OCI-LY3 (cell line): Measurements from ENCODE around the gene CATSPER3.

ENCODE experiments used
- H2AFZ ChIP-seq: fragments of 200-600, 300-600 bp; shearing (Covaris generic); 2 replicates; pipeline ENCODE4 v1.6.0; 2014; ENCODE audit warnings: antibody characterized with exemption, low read depth, low read length
- H3K27ac ChIP-seq: fragments of 200-600, 300-600 bp; sonication (generic); 2 replicates; pipeline ENCODE4 v1.5.1; 2014; ENCODE audit warnings: mild to moderate bottlenecking, low read length, moderate library complexity, mixed read lengths
- H3K27me3 ChIP-seq: fragments of 200-600, 300-600 bp; sonication (generic); 2 replicates; pipeline ENCODE4 v1.6.1; 2014; ENCODE audit warnings: low read depth, low read length, mixed read lengths
- H3K36me3 ChIP-seq: fragments of 200-600, 300-600 bp; sonication (generic); replicated peaks from 2 replicates; pipeline ENCODE3; 2014; ENCODE audit warnings: low read depth, low read length, mixed read lengths
- H3K4me1 ChIP-seq: fragments of 300-600, 200-600 bp; sonication (generic); 2 replicates; pipeline ENCODE4 v1.6.1; 2014; ENCODE audit warnings: low read length, mixed read lengths
- H3K4me2 ChIP-seq: fragments of 200-600, 300-600 bp; sonication (generic); 2 replicates; pipeline ENCODE4 v1.6.1; 2014; ENCODE audit warnings: low read length, mixed read lengths
- H3K4me3 ChIP-seq: fragments of 300-600, 200-600 bp; sonication (generic); 2 replicates; pipeline ENCODE4 v1.5.1; 2014; ENCODE audit warnings: antibody characterized with exemption, mild to moderate bottlenecking, low read length, moderate library complexity
- H3K79me2 ChIP-seq: fragments of 300-600, 200-600 bp; shearing (Covaris generic); 2 replicates; pipeline ENCODE4 v1.6.1; 2014; ENCODE audit warnings: mild to moderate bottlenecking, low read length, mixed read lengths
- H3K9ac ChIP-seq: fragments of 300-600, 200-600 bp; shearing (Covaris generic); 2 replicates; pipeline ENCODE4 v1.6.0; 2014; ENCODE audit warnings: mild to moderate bottlenecking, low read length, moderate library complexity
- H3K9me3 ChIP-seq: fragments of 200-600, 300-600 bp; shearing (Covaris generic); 2 replicates; pipeline ENCODE4 v1.6.1; 2014; ENCODE audit warnings: low read length, mixed read lengths; ENCODE audit not compliant: insufficient read depth
- H4K20me1 ChIP-seq: fragments of 200-600, 300-600 bp; sonication (generic); 2 replicates; pipeline ENCODE4 v1.6.1; 2016; ENCODE audit warnings: low read length, mixed read lengths; ENCODE audit not compliant: insufficient read depth
- EZH2phosphoT487 ChIP-seq: fragments of 200-600 bp; shearing (Covaris generic); IDR thresholded peaks from 2 replicates; pipeline ENCODE4 v1.6.1; 2018; ENCODE audit warnings: antibody characterized with exemption, mixed run types, low read depth
- TF ChIP-seq, protein P1 (sequence below): fragments of 200-600, 300-600 bp; sonication (generic); IDR thresholded peaks from 2 replicates; pipeline ENCODE4 v1.5.1; 2014; ENCODE audit warnings: antibody characterized with exemption, low read length, low read depth

CATSPER3 gene

DNA sequence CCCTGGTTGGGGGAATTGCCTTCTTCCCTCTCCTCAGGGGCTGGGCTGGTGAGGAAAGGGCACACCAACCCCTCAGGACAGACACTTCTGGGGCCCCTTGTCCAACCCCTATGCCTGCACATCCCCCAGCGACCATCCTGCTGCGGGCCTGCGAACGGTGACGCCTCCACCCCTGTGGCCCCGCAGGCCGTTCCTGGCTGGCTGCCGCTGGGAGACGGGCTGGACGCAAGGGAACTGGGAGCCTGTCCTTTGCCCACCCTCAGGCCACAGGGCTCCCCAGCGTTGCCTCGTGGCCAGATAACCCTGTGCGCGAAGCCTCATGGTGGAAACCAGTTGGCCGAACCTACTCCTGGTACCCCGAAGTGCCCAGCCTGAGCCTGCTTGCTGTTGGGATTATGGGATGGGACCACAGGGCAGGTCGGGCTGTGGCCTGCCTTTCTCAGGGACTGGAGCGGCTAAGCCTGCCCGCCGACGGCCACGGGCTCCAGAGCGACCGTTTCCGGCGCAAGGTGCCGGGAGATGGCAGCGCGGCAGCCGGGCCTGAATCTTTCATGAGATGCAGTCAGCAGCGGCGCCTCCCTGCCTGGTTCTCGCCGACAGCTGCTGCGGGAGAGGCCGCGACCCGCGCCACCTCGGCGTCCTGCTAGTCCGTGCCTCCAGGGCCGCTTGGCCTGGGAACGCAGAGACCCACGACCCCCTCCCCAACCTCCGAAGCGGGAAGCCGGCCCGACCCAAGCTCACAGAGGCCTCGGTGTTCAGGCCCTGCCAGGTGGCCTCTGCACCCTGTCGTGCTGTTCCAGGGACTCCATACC, 72.8 kb downstream of the CATSPER3 start:
- H4K20me1 ChIP-seq: no peaks in the 10 kb centered on the region
- H3K4me3 ChIP-seq: no peak overlapping the region
- no peak overlapping the region for H3K27ac ChIP-seq
- peaks cover 4% of the 10 kb centered on the region for H3K4me1 ChIP-seq
- no peaks in the 10 kb centered on the region for H3K36me3 ChIP-seq
- H2AFZ ChIP-seq: no peak overlapping the region
- H3K79me2 ChIP-seq: no peaks in the 10 kb centered on the region
- no peak for TF ChIP-seq EZH2phosphoT487
- TF ChIP-seq, protein P1, sequence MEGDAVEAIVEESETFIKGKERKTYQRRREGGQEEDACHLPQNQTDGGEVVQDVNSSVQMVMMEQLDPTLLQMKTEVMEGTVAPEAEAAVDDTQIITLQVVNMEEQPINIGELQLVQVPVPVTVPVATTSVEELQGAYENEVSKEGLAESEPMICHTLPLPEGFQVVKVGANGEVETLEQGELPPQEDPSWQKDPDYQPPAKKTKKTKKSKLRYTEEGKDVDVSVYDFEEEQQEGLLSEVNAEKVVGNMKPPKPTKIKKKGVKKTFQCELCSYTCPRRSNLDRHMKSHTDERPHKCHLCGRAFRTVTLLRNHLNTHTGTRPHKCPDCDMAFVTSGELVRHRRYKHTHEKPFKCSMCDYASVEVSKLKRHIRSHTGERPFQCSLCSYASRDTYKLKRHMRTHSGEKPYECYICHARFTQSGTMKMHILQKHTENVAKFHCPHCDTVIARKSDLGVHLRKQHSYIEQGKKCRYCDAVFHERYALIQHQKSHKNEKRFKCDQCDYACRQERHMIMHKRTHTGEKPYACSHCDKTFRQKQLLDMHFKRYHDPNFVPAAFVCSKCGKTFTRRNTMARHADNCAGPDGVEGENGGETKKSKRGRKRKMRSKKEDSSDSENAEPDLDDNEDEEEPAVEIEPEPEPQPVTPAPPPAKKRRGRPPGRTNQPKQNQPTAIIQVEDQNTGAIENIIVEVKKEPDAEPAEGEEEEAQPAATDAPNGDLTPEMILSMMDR: no peak
- H3K9ac ChIP-seq: no peak overlapping the region
- no peaks in the 10 kb centered on the region for H3K9me3 ChIP-seq
- no peaks in the 10 kb centered on the region for H3K27me3 ChIP-seq
- H3K4me2 ChIP-seq: no peak overlapping the region

DNA sequence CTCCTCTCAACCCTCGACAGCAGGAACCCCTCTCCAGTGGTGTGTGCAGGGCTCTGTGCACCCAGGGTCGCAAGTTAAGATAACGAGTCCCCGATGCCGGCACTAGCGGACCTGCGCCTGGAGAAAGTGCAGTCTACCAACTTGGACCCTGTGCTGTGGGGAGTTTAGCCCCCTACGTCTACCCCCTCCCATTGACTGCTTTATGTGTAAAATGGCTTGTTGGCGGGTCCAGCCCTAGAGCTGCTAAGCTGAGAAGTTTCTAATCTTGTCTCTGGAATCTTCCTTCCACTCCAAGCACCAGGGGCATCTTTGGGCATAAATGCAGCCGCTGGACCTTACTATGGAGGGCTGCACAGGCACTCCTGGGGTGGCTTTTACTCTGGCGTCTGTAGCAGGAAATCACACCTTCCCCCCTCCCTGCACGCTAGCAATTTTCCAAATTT, 73.5 kb downstream of the CATSPER3 start:
- Histone ChIP-seq H3K4me2 (no peak overlapping the region), H3K9ac (no peak overlapping the region), H3K79me2 (no peaks in the 10 kb centered on the region), H3K4me1 (peaks cover 10% of the 10 kb centered on the region), H3K27ac (no peak overlapping the region), H3K9me3 (no peaks in the 10 kb centered on the region), H3K4me3 (no peak overlapping the region), H4K20me1 (no peaks in the 10 kb centered on the region), H2AFZ (no peak overlapping the region), H3K36me3 (no peaks in the 10 kb centered on the region), H3K27me3 (no peaks in the 10 kb centered on the region)
- no peak for TF ChIP-seq EZH2phosphoT487
- TF ChIP-seq, protein P1: no peak

DNA sequence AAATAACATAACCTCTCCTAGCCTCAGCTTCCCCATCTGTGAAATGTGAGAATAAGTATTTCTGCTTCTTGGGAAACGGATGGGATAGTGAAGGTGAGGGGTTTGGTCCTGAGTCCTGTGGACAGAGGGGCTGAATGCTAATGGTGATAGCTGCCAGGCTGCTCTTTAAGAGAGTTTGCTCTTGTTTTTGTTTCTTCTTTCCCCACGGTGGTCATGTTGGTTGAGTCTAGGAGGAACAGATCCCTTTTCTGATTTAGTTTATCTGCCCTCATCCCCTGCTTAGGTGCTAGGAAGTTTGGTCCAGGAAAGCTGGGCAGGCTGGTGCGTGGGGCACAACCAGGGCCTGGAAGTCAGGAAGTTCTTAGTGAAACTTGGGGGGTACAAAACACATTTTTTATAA, 74.0 kb downstream of the CATSPER3 start:
- Histone ChIP-seq H3K4me2 (no peak overlapping the region), H4K20me1 (no peaks in the 10 kb centered on the region), H2AFZ (no peak overlapping the region)

DNA sequence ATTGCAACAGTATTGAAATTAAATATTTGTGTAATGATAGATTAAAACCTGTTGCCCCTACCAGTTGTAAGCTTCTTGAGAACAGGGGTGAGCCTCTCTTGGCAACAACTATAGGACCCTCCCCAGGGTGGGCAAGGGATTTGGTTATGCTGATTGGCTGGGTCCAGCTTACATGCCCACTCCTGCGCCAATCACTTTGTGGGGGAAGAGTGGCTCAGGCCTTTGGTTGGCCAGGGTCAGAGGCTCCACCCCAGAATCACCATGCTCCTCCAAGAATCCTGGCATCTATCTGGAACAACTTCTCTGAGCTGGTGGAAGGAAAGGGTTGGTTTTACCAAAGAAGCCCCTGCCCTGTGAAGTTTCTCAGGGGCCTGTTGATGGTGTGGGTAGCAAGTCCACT, 74.9 kb downstream of the CATSPER3 start:
- Histone ChIP-seq H3K4me3 (no peak overlapping the region), H2AFZ (no peak overlapping the region), H3K9ac (no peak overlapping the region), H3K27me3 (no peaks in the 10 kb centered on the region), H3K79me2 (no peaks in the 10 kb centered on the region), H3K36me3 (no peaks in the 10 kb centered on the region), H4K20me1 (no peaks in the 10 kb centered on the region), H3K4me2 (no peak overlapping the region), H3K4me1 (peaks cover 10% of the 10 kb centered on the region), H3K9me3 (no peaks in the 10 kb centered on the region), H3K27ac (no peak overlapping the region)
- TF ChIP-seq, protein P1: no peak
- no peak for TF ChIP-seq EZH2phosphoT487

More for the DNA sequence above, 74.0 kb downstream of the CATSPER3 start:
- Histone ChIP-seq H3K4me1 (peaks cover 10% of the 10 kb centered on the region), H3K27ac (no peak overlapping the region), H3K9ac (no peak overlapping the region), H3K79me2 (no peaks in the 10 kb centered on the region), H3K9me3 (no peaks in the 10 kb centered on the region), H3K27me3 (no peaks in the 10 kb centered on the region), H3K36me3 (no peaks in the 10 kb centered on the region), H3K4me3 (no peak overlapping the region)
- TF ChIP-seq, protein P1: no peak
- no peak for TF ChIP-seq EZH2phosphoT487
